Measurements from ENCODE around the gene CELA2A.
"Not testable (repeated sequence)": the region's sequence is repeated elsewhere in the genome, so short reads cannot be mapped to it uniquely, and the experiment has no call there.

Gene CELA2A

DNA sequence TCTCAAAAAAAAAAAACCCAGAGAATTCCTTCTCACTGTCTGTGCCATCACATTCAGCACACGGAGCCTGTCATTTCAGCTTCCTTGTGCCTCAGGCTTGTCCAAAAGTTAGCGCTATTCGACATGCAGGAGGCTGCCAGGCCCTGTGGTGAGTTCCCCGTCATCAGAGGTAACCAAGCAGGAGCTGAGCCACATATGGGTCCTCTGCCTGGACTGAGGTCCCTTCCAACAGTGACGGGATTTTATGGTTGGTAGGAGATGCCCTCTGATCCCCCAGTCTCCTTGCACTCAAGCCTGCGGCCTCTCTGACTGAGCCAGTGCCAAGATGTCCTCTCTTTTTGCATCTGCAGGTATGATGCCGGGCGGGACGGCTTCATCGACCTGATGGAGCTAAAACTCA, 31.0 kb upstream of the CELA2A start:
- DNase-seq: no peak

DNA sequence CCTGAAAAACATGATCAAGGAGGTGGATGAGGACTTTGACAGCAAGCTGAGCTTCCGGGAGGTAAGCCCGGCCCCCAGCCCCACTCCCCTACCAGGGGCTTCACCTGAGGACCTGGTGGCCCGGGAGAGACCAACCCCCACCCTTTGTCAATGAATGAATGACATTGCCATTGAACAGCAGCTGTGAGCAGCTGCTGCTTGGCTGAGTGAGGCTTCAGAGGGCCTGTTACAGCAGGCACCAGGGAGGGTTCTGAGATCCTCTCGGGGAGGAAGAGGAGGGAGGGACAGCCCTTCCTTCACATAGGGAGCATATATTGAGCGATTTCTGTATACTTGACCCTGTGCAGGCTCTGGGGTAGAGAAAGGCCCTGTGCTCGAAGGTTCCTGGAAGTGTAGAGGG, 30.6 kb upstream of the CELA2A start:
- no peak for DNase-seq

DNA sequence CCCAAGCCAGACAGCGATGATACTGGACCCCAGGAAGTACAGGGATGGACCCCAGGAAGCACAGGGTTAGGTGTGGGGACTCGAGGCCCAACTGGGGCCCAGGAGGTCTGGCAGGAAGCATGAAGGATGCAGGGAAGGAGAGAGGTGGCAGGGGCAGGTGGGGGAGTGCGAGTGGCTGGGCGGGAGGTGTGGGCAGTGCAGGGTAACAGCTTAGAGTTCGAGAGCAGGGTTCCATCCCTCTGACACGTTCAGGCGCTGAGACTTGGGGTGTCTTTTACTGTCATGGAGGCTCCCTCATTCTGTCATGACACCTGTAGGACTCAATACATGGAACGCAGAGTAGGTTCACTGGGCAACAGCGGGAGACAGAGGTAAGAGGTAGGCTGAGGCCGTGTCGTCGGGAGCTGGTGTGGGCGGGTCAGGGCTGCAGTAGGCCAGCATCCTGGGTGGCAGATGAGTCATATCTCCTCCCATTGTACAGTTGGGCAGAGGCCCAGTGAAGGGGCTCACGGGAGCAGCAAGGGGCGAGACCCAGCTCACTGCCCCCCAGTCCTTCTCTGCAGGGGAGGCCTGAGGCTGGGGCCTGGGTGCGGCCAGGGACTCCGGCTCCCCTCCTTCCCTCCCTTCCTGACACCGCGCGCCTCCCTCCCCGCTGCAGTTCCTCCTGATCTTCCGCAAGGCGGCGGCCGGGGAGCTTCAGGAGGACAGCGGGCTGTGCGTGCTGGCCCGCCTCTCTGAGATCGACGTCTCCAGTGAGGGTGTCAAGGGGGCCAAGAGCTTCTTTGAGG, 29.8 kb upstream of the CELA2A start:
- DNase-seq: no peak

DNA sequence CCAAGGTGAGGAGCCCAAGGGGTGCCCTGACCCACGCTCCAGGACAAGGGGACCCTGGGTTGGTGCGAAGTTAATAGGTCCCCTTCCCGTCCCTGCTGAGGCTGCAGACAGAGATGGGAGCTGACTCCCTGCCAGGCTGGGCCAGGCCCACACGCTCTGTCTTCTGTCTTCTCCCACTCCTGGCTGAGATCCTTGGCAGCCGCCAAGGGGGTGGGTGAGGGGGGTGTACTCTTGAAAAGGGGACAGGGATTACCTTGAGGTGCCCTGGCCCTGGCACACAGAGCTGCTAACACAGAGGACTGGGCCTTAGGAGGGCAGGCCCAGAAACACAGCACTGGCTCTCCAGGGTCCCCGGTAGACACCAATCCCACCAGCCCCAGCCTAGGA, 29.3 kb upstream of the CELA2A start:
- no peak for DNase-seq

GRCh38 chr1:15428252-15428651, 28.3 kb upstream of the CELA2A start:
- DNase-seq: not testable (repeated sequence)

DNA sequence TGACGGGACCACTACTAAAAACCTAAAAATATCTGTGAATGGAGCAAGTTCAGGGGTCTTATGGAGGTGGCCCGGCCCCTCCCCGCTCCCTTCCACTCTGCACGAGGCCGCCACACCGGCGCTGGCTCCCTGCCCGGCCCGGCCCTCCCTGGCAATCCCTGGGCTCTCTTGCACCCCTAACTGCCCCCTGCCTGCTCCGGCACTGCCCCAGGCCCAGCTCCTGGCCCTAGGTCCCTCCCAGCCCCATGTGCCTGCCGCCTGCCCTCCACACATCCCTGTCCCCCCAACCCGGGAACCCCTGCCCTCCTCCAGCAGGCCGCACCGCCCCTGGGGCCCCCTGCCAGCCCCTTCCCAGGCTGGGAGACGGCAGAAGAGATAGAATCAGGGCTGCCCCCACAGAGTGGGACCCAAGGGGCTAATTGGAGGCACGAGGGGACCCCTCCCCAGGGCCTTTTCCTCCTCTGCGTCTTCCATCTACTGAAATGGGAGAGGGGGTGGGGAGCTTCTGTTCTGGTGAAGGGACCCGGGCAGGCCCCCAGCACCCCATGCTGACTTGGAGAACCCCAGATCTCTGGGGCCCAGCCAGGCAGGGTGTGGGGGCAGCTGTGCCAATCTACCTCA, 27.6 kb upstream of the CELA2A start:
- DNase-seq: no peak

DNA sequence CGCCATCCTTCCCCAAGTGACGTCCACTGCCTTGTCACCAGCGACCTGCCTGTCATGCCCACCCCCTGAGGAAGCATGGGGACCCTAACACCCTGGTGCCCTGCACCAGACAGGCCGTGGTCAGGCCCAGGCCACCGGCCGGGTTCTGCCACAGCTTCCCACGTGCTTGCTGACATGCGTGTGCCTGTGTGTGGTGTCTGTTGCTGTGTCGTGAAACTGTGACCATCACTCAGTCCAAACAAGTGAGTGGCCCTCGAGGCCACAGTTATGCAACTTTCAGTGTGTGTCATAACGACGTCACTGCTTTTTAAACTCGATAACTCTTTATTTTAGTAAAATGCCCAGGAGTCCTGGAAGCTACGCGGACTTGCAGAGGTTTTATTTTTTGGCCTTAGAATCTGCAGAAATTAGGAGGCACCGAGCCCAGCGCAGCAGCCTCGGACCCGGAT, 26.8 kb upstream of the CELA2A start:
- no peak for DNase-seq

GRCh38 chr1:15430787-15431570, 25.6 kb upstream of the CELA2A start:
- DNase-seq: peak; percentile 81

DNA sequence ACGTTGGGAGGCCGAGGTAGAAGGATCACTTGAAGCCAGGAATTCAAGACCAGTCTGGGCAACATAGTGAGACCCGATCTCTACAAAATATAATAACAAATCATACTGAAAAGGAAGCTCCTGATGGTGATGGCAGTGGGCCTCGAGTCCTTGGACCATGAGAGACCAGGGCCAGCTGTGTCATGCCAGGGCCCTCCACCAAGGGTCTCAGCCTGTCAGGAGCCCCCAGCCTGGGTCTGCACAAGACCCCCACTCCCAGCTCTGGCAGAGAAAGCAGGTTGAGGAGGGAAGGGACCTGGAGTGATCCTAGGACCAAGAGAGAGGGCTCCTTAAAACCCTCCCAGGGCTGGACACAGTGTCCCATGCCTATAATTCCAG, 25.0 kb upstream of the CELA2A start:
- no peak for DNase-seq

GRCh38 chr1:15432324-15432723, 24.2 kb upstream of the CELA2A start:
- DNase-seq: no peak

DNA sequence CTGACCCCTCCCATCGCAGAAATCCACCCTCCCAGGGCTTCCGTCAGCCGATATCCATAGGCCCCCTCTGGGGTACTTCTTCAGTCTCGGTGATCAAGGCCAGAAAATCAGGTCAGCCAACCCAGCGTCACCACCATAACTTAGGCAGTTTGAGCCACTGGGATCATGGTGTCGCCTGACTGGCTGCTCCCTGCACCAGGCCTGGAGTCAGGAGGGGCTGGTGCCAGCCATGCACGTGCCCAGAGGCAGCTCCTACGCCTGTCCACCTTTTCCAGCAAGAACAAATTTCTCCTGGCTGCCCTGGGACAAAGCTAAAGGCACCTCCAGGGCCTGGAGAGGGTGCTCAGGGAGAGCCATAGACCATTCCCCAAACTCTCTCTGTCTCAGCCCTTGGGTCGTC, 23.1 kb upstream of the CELA2A start:
- no peak for DNase-seq

DNA sequence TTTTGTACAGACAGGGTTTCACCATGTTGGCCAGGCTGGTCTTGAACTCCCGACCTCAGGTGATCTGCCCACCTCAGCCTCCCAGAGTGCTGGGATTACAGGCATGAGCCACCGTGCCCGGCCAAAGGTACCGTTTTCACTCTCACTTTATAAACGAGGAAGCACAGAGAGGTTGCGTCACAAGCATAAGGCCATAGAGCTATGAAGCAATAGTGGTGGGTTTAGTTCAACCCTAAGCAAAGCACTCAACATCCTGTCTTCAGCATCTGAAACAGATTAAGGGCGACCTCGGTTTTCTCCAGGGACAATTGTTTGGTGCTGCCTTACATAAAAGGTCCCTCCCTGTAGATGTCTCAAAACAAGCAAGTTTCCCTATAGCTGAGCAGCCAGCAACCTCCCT, 21.8 kb upstream of the CELA2A start:
- DNase-seq: not testable (repeated sequence)

- no peak for DNase-seq
These were observed 21.1 kb upstream of the CELA2A start for GRCh38 chr1:15435239-15436077.

DNA sequence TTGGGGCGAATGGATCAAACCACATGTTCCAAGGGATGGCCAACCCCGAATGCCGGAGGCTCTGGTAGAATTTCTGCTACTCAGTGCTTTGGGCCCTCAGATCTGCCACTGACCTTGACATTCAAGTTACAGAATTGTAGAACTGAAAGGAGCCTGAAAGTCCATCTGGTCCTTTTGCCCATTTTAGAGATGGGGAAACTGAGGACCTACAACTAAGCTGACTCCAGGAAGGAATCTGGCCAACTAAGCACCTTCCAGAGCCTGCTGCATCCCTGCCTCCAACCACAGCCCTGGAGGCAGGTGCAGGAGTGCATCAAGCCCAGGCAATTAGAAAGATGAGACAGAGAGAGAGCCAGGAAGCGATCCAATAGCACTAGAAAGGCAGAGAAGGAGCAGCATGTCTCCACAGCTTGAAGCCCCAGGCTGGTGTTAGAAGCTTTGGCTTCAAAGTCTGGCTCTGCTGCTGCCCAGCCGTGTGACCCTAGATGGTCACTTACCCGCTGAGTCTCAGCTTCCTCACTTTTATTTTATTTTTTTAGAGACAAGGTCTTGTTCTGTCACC, 19.6 kb upstream of the CELA2A start:
- DNase-seq: no peak

DNA sequence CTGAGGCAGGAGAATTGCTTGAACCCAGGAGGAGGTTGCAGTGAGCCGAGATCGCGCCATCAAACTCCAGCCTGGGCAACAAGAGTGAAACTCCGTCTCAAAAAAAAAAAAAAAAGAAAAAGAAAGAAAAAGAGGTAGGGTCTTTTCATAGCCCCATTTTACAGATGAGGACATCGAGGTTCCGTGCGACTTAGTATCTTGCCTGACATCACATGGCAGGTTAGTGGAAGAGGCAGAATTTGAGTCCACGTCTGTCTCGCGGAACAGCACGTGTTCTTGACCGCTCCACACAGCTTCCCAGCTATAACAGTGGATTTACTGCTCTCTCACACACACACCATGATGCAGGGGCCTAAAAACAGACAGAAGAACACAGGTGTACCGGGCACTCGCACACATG, 17.2 kb upstream of the CELA2A start:
- no peak for DNase-seq

DNA sequence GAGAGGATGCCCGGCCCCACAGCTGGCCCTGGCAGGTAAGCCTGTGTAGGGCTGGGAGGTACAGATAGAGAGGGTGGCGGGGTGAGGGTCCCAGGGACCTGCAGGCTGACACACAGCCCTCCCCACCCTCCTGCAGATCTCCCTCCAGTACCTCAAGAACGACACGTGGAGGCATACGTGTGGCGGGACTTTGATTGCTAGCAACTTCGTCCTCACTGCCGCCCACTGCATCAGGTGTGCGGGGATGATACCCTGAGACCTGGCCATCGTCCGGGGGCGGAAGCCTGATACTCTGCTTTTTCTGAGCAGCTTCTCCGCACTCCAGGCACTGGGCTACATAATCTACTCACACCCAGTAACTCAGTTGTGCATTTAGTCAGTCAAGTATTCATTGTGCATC, 16.2 kb upstream of the CELA2A start:
- DNase-seq: no peak

- DNase-seq: no peak
These were observed 15.3 kb upstream of the CELA2A start for GRCh38 chr1:15441247-15441646.

DNA sequence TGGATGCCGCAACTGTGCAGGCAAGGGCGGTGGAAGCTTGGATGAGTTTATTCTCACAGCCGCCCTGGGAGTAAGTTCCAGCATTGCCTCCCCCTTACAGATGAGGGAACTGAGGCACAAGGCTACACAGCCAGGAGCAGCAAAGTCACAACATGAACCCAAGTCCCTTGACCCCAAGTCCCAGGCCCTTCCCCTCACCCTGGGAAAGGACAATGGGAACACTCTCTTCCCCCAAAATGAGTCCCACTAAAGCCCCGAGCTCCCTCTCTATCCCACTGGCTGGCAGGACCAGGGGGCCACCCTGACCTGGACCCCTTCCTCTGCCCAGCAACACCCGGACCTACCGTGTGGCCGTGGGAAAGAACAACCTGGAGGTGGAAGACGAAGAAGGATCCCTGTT, 14.4 kb upstream of the CELA2A start:
- DNase-seq: no peak

DNA sequence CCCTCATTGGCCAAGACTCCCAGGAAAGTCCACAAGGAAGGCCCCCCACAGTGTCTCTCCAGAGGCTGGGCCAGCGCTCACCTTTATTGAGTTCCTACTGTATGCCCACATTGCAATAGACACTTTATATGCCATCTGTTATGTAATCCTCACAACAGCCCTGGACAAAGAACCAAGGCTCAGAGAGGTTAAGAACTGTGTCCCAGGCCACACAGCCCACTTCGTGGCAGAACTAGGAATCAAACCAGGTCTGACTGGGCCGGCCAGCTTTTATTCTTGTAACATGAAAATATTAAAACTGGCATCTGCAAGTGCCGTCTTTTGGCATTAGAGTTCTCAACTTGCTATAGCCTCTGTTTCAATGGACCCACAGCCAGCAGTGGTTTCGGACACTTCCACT, 13.8 kb upstream of the CELA2A start:
- no peak for DNase-seq

DNA sequence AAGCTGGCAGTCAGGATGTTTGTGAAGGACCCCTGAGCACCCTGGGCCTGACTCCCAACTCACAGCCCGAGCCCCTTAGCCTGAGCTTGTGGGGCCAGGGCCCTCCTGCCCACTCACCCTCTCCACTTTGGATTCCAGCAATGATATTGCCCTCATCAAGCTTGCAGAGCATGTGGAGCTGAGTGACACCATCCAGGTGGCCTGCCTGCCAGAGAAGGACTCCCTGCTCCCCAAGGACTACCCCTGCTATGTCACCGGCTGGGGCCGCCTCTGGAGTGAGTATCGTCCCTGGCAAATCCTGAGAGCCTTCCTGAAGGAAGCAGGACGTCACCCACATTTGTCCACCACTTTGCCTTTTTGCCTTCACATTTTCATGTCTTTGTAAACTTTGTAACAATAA, 13.3 kb upstream of the CELA2A start:
- DNase-seq: no peak

DNA sequence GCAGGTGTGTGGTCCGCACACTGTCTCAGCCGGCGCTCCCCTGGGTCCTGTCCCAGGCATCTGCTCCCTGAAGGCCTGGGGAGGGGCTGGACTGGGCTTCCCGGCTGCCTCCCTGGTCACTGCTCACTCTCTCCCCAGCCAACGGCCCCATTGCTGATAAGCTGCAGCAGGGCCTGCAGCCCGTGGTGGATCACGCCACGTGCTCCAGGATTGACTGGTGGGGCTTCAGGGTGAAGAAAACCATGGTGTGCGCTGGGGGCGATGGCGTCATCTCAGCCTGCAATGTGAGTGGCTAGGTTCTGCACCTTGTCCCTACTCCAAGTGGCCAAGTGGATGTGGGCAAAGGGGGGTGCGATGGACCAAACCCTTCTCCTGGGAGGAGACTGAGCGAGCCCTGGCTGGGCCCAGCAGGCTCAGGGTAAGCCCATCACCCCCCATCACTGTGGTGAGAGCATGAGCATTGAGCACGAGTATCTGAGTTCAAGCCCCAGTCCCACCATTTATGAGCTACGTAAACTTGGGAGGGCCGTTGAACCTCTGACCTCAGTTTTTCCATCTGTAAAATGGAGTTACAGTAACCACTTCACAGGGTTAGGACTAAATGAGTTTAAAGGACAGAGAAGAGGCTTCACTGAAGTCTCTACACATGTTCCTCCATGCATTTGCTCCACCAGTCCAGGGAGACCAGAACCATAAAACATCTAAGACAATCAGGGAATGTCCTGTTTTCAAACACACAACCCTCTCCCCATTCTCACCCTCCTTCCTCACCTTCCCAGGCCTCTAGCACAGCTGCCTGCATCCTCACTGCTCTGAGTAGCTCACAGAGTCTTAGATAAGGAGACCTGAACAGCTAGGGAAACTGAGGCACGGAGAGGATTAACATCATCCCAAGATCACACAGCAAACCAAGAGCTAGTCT, 11.8 kb upstream of the CELA2A start:
- no peak for DNase-seq
